ENCODE measurements around the gene EPN2.
"Not testable (repeated sequence)": the region's sequence is repeated elsewhere in the genome, so short reads cannot be mapped to it uniquely, and the experiment has no call there.

EPN2 gene

GRCh38 chr17:19265755-19266154 is 28.6 kb downstream of the EPN2 start:
- in situ Hi-C loops (cut with MboI; ENCODE audit: low sequenced_read_pairs): no loop called here

GRCh38 chr17:19268611-19269010 is 31.4 kb downstream of the EPN2 start:
- in situ Hi-C loops (cut with MboI; ENCODE audit: low sequenced_read_pairs): no loop called here

GRCh38 chr17:19269106-19269505 is 31.9 kb downstream of the EPN2 start:
- in situ Hi-C loops (cut with MboI; ENCODE audit: low sequenced_read_pairs): no loop called here

GRCh38 chr17:19269641-19270040 is 32.5 kb downstream of the EPN2 start:
- in situ Hi-C loops (cut with MboI; ENCODE audit: low sequenced_read_pairs): no loop called here

GRCh38 chr17:19270347-19270703 is 33.2 kb downstream of the EPN2 start:
- in situ Hi-C loops (cut with MboI; ENCODE audit: low sequenced_read_pairs): no loop called here

GRCh38 chr17:19270704-19271611 is 33.8 kb downstream of the EPN2 start:
- in situ Hi-C loops (cut with MboI; ENCODE audit: low sequenced_read_pairs): no loop called here

- in situ Hi-C loops (cut with MboI; ENCODE audit: low sequenced_read_pairs): no loop called here
These were observed 34.7 kb downstream of the EPN2 start for GRCh38 chr17:19271780-19272357.

- in situ Hi-C loops (cut with MboI; ENCODE audit: low sequenced_read_pairs): no loop called here
These were observed 36.6 kb downstream of the EPN2 start for GRCh38 chr17:19273731-19274130.

GRCh38 chr17:19274893-19275292 is 37.7 kb downstream of the EPN2 start:
- in situ Hi-C loops (cut with MboI; ENCODE audit: low sequenced_read_pairs): no loop called here

- in situ Hi-C loops (cut with MboI; ENCODE audit: low sequenced_read_pairs): no loop called here
These were observed 38.4 kb downstream of the EPN2 start for GRCh38 chr17:19275457-19276127.

- in situ Hi-C loops (cut with MboI; ENCODE audit: low sequenced_read_pairs): not testable (repeated sequence)
These were observed 41.1 kb downstream of the EPN2 start for GRCh38 chr17:19278284-19278683.

GRCh38 chr17:19278729-19279128 is 41.6 kb downstream of the EPN2 start:
- in situ Hi-C loops (cut with MboI; ENCODE audit: low sequenced_read_pairs): no loop called here

GRCh38 chr17:19281161-19281560 is 44.0 kb downstream of the EPN2 start:
- in situ Hi-C loops (cut with MboI; ENCODE audit: low sequenced_read_pairs): no loop called here

- in situ Hi-C loops (cut with MboI; ENCODE audit: low sequenced_read_pairs): no loop called here
These were observed 47.1 kb downstream of the EPN2 start for GRCh38 chr17:19284005-19284959.

- in situ Hi-C loops (cut with MboI; ENCODE audit: low sequenced_read_pairs): no loop called here
These were observed 48.2 kb downstream of the EPN2 start for GRCh38 chr17:19285213-19285900.

- in situ Hi-C loops (cut with MboI; ENCODE audit: low sequenced_read_pairs): no loop called here
These were observed 49.7 kb downstream of the EPN2 start for GRCh38 chr17:19286751-19287341.

- in situ Hi-C loops (cut with MboI; ENCODE audit: low sequenced_read_pairs): no loop called here
These were observed 50.5 kb downstream of the EPN2 start for GRCh38 chr17:19287651-19288050.

- in situ Hi-C loops (cut with MboI; ENCODE audit: low sequenced_read_pairs): no loop called here
These were observed 51.3 kb downstream of the EPN2 start for GRCh38 chr17:19288453-19288852.

- in situ Hi-C loops (cut with MboI; ENCODE audit: low sequenced_read_pairs): no loop called here
These were observed 53.0 kb downstream of the EPN2 start for GRCh38 chr17:19290066-19290705.

All from HL-60/S4 treated with phorbol 12-myristate 13-acetate at 8.2 ng/mL for 4 days and 3 days (cell line).